Adrenal gland (tissue), 12 donors: ENCODE data around the gene MOGAT1. TPM values are rescaled to one million over a fixed set of nuclear protein-coding genes. Genes with fewer than 3 reads are reported as not detected.

Experiments used
- DNase-seq, 7 donors: peaks; one replicate each; pipeline ENCODE4 v3.0.0-alpha.2; 2019 to 2020
- H3K27ac ChIP-seq, 5 donors: fragments of 200-600 bp; sonication (generic) in 4 of 5; 1 replicate in 3 of 5; 2 replicates in 2 of 5; pipeline versions ENCODE4 v1.5.1 to v1.8.0; 2016 to 2020; ENCODE audit warnings: mild to moderate bottlenecking in 1 of 5
- H3K27me3 ChIP-seq: fragments of 200-600 bp; 2 replicates; pipeline ENCODE4 v1.8.0; 2021
- H3K36me3 ChIP-seq, 2 donors: fragments of 200-600 bp; replicated peaks in 1 of 2; 1 replicate in 1 of 2; 2 replicates in 1 of 2; pipeline versions ENCODE4 v1.5.1 to v1.8.0; 2018 to 2022
- H3K4me1 ChIP-seq, 2 donors: fragments of 200-600 bp; replicated peaks in 1 of 2; 1 replicate in 1 of 2; 2 replicates in 1 of 2; pipeline versions ENCODE4 v1.5.1 to v1.8.0; 2018 to 2021
- H3K4me3 ChIP-seq, 4 donors: fragments of 200-600 bp; sonication (generic) in 3 of 4; one replicate each; pipeline ENCODE4 v1.5.1; 2016 to 2018
- H3K9me3 ChIP-seq, 3 donors: fragments of 200-600 bp; sonication (generic) in 1 of 3; replicated peaks in 1 of 3; 1 replicate in 2 of 3; 2 replicates in 1 of 3; pipeline versions ENCODE4 v1.5.1 to v1.8.0; 2016 to 2021
- POLR2A ChIP-seq, 2 donors: fragments of 450-650 bp; IDR thresholded peaks; one replicate each; pipeline ENCODE4 v1.6.1; 2017; ENCODE audit warnings: antibody characterized with exemption in 2 of 2, mild to moderate bottlenecking in 2 of 2, moderate library complexity in 1 of 2
- WGBS, 4 donors: extraction: QIAGEN DNeasy Blood & Tissue Kit in 2 of 4; methylation state at CpG; one replicate each; pipeline versions ENCODE4 v1.1.5 to v1.1.7; 2013 to 2017; 5-methylcytosine and 5-hydroxymethylcytosine counted together
- intact Hi-C, 2 donors: fragments of 100-400 bp; cut with DNase I; formaldehyde crosslinking; loops; one replicate each; pipeline versions ENCODE4 v1.14.1 to v1.15.0; 2022 to 2023
- polyA plus RNA-seq, 3 donors: library from polyadenylated mRNA; stranded (reverse); fragments of 200-250 nt in 2 of 3; fragments of 350-450 nt in 1 of 3; fragmentation: Illumina TruSeq in 1 of 3; extraction: RNeasy Lipid Tissue Mini Kit (QIAGEN cat#74804) in 1 of 3; gene quantifications; one replicate each; pipeline ENCODE4 v1.2.3, GENCODE V29; 2013 to 2014
- total RNA-seq, 9 donors: library from RNA; depleted of rRNA in 4 of 9; stranded (reverse); fragments of >200 nt in 4 of 9; fragments of 120-200 nt in 1 of 9; fragmentation: NEBNext Ultra II Directional in 1 of 9; extraction: Animal tissue kit (Norgen Biotek cat#: 25700) in 1 of 9; gene quantifications; one replicate each; pipeline versions ENCODE4 v1.1.0 to v1.2.4, GENCODE V29; 2013 to 2023
- TF ChIP-seq, protein P1 (sequence below), 6 experiments: fragments of 450-650 bp in 4 of 6; fragments of 200-600 bp in 2 of 6; sonication (generic) in 1 of 6; IDR thresholded peaks; 1 replicate in 5 of 6; 2 replicates in 1 of 6; pipeline versions ENCODE4 v1.5.1 to v1.8.0; 2016 to 2021; ENCODE audit warnings: antibody characterized with exemption in 6 of 6, mild to moderate bottlenecking in 2 of 6, moderate library complexity in 1 of 6
- donor health status: healthy with polysubstance abuse.
- donor health status: Bipolar disorder and iron deficiency.
- donor health status: DM: yes; HTN: yes; CAD: no.
- donor health status: DM: no; HTN: no; CAD: no.
- donor health status: DM: no; HTN: no; CAD: no.
- donor health status: DM: yes; HTN: yes; CAD: no.

Gene MOGAT1
- total and polyA plus RNA-seq, 12 donors = 0.20 TPM; not detected in 11

DNA sequence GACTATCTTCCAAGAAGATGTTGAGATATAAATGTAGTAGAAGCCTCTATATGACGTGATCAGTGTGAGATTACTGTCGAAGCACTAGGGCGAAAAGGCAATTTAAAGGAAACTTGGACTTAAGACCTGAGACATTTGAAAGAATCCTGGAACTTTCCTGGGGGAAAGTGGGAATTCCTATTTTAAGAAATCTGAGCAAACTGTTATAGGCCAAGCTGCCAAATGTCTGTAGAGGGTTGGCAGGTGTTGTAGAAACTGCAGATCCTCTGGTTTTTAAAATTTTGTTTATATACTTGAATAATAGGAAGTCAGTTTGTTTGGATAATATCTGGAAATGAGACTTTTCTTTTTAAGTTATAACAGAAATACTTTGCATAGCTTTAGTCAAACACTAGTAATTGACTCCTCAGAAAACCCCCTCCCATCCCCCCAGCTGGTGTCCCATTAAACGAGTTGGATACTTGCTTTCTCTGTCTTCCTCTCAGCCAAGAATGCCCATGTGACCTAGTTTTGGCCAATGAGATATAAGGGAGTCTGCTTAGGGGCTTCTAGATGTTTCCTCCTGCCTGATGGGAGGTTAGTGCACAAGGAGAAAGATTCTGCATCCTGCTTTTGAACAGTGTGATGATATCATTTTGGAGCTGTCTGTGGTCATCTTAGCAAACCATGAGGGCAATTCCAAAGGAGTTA is 61.2 kb downstream of the MOGAT1 start:
- no peaks in the 10 kb centered on the region for H3K36me3 ChIP-seq
- H3K27ac ChIP-seq = no peak overlapping the region
- no peak overlapping the region for H3K4me3 ChIP-seq
- WGBS, 4 donors = 56 to 73% (median 62%) methylated on average over 4 of the region's 4 CpGs
- no peaks in the 10 kb centered on the region for H3K27me3 ChIP-seq
- H3K9me3 ChIP-seq = no peaks in the 10 kb centered on the region
- no peak for TF ChIP-seq POLR2A (IDR thresholded peaks at IDR 0.05)
- TF ChIP-seq, protein P1, sequence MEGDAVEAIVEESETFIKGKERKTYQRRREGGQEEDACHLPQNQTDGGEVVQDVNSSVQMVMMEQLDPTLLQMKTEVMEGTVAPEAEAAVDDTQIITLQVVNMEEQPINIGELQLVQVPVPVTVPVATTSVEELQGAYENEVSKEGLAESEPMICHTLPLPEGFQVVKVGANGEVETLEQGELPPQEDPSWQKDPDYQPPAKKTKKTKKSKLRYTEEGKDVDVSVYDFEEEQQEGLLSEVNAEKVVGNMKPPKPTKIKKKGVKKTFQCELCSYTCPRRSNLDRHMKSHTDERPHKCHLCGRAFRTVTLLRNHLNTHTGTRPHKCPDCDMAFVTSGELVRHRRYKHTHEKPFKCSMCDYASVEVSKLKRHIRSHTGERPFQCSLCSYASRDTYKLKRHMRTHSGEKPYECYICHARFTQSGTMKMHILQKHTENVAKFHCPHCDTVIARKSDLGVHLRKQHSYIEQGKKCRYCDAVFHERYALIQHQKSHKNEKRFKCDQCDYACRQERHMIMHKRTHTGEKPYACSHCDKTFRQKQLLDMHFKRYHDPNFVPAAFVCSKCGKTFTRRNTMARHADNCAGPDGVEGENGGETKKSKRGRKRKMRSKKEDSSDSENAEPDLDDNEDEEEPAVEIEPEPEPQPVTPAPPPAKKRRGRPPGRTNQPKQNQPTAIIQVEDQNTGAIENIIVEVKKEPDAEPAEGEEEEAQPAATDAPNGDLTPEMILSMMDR (IDR thresholded peaks at IDR 0.05) = no peak
- DNase-seq = no peak
- no peaks in the 10 kb centered on the region for H3K4me1 ChIP-seq
- intact Hi-C loops = no loop called here

DNA sequence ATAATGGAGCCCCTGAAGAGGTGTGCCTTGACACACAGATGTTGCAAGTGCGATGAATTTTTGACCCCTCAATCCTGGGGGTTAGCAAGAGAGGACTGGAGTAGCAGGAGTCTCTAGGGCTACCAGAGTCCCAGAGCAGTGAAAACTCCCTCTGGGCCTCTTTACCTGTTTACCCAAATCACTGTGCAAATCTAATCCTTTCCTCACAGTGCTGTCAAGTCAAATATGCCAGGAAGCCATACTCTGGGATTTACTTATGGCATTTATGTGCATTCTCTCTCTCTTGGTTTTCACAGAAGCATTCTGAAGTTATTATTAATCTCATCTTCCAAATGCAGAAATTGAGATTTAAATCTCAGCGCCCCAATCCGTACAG is 62.0 kb downstream of the MOGAT1 start:
- TF ChIP-seq, protein P1 (IDR thresholded peaks at IDR 0.05) = no peak
- no peak for TF ChIP-seq POLR2A (IDR thresholded peaks at IDR 0.05)
- Histone ChIP-seq H3K27me3 (no peaks in the 10 kb centered on the region), H3K4me1 (no peaks in the 10 kb centered on the region), H3K27ac (no peak overlapping the region), H3K9me3 (no peaks in the 10 kb centered on the region), H3K4me3 (no peak overlapping the region), H3K36me3 (no peaks in the 10 kb centered on the region)
- WGBS, 4 donors = 85 to 96% (median 91%) methylated on average over 3 of the region's 3 CpGs
- intact Hi-C loops = no loop called here
- DNase-seq = no peak

- intact Hi-C loops = no loop called here
- H3K4me3 ChIP-seq = no peak overlapping the region
- H3K27ac ChIP-seq = peak overlapping the region in 1 of 5 donors; percentile 28
Observed at GRCh38 chr2:222733846-222734702, 62.6 kb downstream of the MOGAT1 start.

GRCh38 chr2:222734703-222735014 is 63.2 kb downstream of the MOGAT1 start:
- WGBS, 4 donors = 82 to 88% (median 85%) methylated on average over 1 of the region's 1 CpG
- TF ChIP-seq, protein P1 (IDR thresholded peaks at IDR 0.05) = no peak
- TF ChIP-seq POLR2A (IDR thresholded peaks at IDR 0.05) = no peak
- Histone ChIP-seq H3K4me1 (no peaks in the 10 kb centered on the region), H3K27ac (peak overlapping the region in 1 of 5 donors; percentile 28), H3K9me3 (no peaks in the 10 kb centered on the region), H3K27me3 (no peaks in the 10 kb centered on the region), H3K36me3 (no peaks in the 10 kb centered on the region), H3K4me3 (no peak overlapping the region)
- DNase-seq = no peak
- intact Hi-C loops = no loop called here

More at GRCh38 chr2:222733846-222734702, 62.6 kb downstream of the MOGAT1 start:
- DNase-seq = no peak
- WGBS, 4 donors = 56 to 70% (median 60%) methylated on average over 10 of the region's 10 CpGs
- no peak for TF ChIP-seq POLR2A (IDR thresholded peaks at IDR 0.05)
- H3K4me1 ChIP-seq = no peaks in the 10 kb centered on the region
- no peaks in the 10 kb centered on the region for H3K9me3 ChIP-seq
- no peaks in the 10 kb centered on the region for H3K27me3 ChIP-seq
- H3K36me3 ChIP-seq = no peaks in the 10 kb centered on the region
